ENCODE data around the gene WWOX.
"Not testable (repeated sequence)": the region's sequence is repeated elsewhere in the genome, so short reads cannot be mapped to it uniquely, and the experiment has no call there.

The WWOX gene

DNA sequence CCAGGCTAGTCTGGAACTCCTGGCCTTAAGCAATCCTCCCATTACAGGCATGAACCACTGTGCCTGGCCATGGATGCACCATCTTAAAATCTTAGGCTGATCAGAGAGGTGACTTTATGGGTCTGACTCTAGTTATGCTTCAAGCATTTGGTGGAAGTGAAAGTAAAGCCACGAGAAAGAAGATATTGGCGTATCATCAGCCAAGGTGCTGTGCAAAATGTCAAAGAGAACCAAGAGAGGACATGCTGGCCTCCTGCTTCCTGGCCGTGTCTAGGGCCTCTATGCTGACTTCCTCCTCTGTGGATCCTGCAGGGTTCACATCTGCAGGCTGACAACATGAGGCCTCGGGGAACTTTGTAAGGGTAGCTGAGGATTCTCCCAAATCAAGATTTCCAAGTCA is 1115.8 kb downstream of the WWOX start:
- DNase-seq = no peak

GRCh38 chr16:79217375-79218011 is 1118.0 kb downstream of the WWOX start:
- DNase-seq = no peak

- no peak for DNase-seq
Measured at GRCh38 chr16:79218351-79218750, 1118.9 kb downstream of the WWOX start.

- not testable (repeated sequence) for DNase-seq
Measured at GRCh38 chr16:79225994-79226393, 1126.5 kb downstream of the WWOX start.

DNA sequence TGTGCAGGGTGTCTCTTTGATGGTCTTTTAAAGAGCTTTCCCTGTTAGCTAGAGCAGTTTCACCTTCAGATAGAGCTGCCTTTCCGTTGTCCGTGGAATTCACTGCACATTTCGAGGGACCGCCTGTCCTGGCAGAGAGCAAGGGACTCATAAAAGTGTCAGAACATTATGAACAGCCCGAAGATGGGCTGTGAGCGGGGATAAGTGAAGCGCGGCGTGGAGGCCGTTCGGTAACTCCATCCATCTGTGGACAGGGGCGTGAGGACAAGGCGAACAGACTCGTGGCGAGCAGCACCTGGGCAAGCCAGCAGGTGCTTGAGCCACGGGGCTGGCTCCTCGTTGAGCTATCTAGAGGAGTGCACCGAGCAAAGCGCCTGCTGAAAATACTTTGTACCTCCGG is 1129.9 kb downstream of the WWOX start:
- no peak for DNase-seq

- not testable (repeated sequence) for DNase-seq
Measured at GRCh38 chr16:79245700-79246099, 1146.2 kb downstream of the WWOX start.

DNA sequence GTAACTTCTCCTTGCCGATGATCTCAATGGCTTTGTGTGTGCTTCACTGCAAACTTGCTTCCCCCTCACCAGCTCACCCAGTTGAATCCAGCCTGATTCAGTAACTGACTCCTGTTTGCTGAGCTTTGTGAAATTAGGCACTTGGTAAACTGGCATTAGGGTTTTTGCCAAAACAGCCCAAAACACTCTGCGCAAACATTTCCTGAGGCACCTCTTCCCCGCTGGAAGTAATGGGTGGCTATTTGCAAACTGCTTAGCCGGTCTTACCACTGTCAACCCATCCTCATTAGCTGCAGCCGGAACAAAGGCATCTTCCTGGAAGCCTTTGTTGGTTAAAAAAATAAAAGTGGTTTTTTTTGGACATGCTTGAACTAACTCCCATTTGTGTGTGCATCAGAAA is 1147.9 kb downstream of the WWOX start:
- peak; percentile 75 for DNase-seq

DNA sequence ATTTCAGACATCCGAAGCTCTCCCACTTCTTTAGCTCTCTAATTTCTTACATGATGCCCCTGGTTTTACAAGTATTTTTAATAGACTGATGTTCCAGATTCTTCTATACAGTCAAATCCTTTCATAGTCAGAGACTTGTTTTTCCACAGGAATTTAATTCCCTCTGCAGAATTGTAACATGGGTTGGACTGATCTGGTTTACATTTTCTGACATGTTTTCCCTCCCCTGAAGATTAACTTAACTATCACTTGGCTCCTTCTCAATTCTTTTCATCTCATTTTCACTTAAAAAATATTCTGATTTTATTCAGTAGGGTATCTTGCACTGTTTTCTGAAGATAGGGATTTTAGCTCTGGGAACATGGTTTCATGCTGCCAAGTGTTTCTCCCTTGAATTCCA is 1148.9 kb downstream of the WWOX start:
- DNase-seq = no peak

DNA sequence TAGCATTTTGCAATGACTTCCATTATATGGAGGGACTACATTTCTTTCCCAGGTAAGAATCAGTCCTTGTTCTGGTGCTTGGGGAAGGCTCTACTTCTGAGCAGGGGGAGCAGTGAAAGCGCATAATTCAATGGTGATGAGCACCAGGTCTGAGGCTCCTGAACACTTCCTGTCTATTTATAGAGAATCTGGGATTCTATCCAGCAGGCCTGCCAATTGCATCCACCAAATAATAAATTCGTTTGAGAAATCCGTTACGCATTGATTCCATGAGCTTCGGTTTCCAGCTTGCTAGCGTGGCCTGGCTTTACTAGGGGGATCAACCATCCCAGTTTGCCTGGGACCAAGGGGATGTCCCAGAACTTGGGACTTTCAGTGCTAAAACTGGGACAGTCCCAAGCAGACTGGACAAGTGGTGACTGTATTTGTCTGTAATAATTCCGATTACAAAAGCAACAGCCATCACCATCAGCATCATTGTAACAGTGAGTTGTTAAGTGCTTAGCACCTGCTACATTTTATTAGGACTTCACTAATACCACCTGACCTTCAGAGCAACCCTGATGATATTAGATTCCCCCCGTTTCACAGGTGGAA is 1151.1 kb downstream of the WWOX start:
- no peak for DNase-seq

- no peak for DNase-seq
Measured at GRCh38 chr16:79253100-79253631, 1153.7 kb downstream of the WWOX start.

- no peak for DNase-seq
Measured at GRCh38 chr16:79257953-79258490, 1158.6 kb downstream of the WWOX start.

DNA sequence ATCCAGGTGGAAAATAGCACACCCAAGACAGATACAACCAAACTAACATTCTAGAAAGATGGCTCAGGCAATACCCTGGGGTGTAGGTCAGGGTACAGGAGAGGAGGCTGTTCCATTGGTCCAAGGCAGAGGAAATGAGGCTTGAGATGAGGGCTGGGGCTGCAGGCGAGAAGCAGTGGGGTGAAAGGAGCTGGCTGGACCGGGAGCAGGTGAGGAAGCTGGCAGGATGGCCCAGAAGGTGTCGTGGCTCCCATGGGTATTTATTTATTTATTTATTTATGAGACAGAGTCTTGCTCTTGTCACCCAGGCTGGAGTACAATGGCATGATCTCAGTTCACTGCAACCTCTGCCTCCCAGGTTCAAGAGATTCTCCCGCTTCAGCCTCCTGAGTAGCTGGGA is 1161.4 kb downstream of the WWOX start:
- DNase-seq = not testable (repeated sequence)

- DNase-seq = peak; percentile 49
Measured at GRCh38 chr16:79261481-79261940, 1162.1 kb downstream of the WWOX start.

GRCh38 chr16:79261944-79262552 is 1162.6 kb downstream of the WWOX start:
- DNase-seq = peak; percentile 10

All from NCI-H69 (cell line).